GM19193 (cell line): ENCODE data around the gene RXRB.

Experiments used
- POLR2A ChIP-seq: IDR thresholded peaks from 4 replicates; pipeline ENCODE4 v1.6.1; 2011; ENCODE audit not compliant: insufficient read depth, insufficient read length; ENCODE audit errors: extremely low read depth

The RXRB gene

GRCh38 chr6:33192105-33192646 lies 8.3 kb downstream of the RXRB start, which contains the start of gene COL11A2:
Gene COL11A2, minus strand, starts transcription at chr6:33192467. Its CDS starts 227 bp downstream, at chr6:33192240.
- TF ChIP-seq POLR2A = no peak

DNA sequence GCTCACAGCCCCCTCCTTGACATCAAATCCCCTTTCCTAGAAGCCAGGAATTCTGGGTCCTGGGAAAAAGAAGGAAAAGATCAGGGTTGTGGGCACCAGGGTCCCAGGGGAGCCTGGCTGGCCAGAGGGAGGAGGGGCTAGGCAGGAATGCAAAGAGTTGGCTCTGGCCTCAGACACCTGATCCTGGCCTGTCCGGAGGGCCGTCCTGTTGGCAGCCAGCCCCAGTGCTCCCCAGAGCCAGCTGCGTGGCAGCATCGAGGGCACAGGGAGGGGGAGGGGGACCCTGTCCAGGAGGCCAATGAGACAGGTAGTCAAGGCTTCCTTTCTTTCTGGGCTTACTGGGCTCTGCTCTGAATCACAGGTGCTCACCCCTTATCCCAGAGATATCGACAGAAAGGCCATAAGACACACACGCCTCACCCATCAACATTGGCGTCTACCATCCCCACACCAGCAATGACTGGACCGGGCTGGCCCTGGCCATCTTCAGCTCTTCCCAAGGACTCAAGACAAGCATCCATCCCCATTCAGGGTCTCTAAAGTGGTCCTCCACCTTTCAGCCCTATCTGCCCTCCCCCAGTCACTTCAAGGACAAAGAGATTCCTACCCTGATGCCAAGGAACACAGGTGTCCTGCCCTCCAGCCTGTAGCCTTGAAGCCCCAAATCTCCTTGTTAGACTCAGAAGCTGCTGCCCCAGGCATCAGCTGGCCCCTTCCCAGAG lies 8.9 kb downstream of the RXRB start:
- TF ChIP-seq POLR2A = no peak

DNA sequence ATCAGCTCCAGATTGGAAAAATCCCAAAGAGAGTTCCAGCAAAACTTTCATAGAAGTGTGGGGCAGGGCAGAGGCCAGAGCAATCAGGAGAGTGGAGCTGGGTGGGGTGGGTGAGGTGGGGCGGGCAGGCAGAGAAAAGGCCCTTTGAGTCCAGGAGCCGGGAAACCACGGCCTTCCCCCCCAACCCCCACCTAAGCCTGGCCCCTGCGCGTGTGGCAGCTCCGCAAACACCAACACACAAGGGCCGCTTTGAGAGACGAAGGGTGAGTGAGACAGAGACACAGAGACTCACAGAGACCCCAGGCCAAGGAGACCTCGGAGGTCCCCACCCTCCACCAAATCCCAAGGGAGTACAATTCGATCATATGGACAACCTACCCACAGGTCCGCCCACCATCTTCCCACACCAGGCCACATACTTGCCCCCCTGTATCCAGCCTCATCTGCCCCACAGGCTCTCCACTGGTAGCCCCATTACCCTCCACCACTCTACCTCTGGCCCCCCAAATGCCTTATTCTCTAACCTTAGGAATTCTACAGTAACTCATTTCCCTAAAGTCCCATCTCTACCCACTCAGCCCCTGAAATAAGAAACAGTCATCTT lies 9.9 kb downstream of the RXRB start:
- no peak for TF ChIP-seq POLR2A

- TF ChIP-seq POLR2A = no peak
Observed at GRCh38 chr6:33189625-33190448, 10.6 kb downstream of the RXRB start.

- TF ChIP-seq POLR2A = no peak
Observed at GRCh38 chr6:33189164-33189563, 11.3 kb downstream of the RXRB start.

- no peak for TF ChIP-seq POLR2A
Observed at GRCh38 chr6:33187809-33188208, 12.7 kb downstream of the RXRB start.

DNA sequence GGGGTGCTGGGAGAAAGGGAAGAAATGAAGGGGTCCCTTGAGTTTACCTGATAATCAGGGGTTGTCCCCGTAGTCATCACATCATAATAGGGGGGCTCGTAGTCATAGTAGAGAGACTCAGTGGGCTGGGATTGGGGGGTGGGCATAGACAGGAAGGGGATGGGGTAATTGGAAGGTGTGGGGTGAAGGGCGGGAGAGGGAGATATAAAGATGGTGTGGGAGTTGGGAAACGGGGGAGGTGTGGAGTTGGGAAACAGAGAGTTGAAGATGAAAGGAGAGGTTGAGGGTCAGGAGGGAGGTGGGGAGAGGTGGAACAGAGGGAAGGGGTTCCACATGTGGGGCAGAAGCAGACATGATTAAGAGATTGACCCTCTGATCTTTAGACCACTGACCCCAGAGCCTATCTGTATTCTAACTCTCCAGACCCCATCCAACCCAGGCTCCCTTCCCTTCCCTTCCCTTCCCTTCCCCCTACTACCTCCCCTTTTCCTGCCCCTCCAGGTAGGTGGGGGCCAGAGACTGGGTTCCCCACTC lies 14.7 kb downstream of the RXRB start:
- TF ChIP-seq POLR2A = no peak

- TF ChIP-seq POLR2A = no peak
Observed at GRCh38 chr6:33185190-33185589, 15.3 kb downstream of the RXRB start.

DNA sequence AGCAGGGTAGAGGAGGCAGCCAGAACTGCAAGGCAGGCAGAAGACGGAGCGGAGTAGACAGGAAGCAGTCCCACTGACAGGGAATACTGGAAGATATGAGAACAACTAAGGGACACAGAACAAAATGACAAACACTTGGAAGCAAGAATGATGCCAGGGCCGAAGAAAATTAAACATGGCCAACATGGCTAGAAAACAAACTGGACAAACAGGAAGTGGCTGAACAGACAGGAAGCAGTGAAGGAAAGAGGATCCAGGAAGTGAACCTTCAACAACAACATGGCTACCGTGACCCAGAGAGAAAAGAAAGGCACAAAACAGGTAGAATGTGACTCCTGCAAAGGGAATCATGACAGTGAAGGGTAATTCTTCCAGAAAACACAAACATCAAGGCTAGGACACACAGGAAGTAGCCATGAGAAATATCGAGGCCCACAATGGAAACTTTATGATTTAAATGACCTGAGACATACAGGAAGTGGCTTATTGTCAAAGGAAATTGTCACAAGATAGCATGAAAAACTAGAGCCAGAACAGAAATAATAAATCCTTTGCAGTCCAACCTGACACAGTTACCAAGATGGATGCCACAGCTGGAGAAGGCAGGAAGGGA lies 17.3 kb downstream of the RXRB start:
- no peak for TF ChIP-seq POLR2A

GRCh38 chr6:33181141-33181540 lies 19.3 kb downstream of the RXRB start:
- TF ChIP-seq POLR2A = no peak

DNA sequence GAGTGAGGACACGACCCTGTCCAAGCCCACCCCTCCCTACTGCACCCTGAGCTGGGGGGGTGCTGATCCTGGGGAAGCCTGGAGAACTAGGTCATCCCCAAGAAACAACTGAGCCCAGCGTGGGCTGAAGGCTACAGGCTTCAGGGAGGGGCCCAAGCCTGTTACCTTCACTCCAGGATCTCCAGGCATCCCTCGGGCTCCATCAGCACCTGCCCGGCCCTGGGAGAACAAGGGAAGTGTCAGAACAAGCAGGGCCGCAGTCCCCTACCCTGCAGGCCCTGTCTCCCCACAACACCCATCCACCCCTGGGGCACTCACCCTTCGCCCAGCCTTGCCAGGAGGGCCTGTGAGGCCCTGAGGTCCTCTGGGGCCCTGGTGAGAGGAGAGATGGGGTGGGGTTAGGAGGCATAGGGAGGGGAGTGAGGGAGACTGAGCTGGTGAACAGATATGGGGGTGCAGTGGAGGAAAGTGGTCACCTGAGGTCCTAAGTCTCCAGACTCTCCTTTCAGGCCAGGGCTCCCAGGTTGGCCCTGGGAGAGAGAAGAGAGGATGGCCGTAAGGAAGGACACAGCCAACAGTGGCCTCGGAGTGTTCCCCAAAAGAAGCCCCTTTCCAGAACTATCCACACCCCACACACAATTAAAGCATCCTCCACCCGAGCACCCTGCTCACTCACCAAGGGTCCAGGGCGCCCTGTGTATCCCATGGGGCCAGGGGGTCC lies 21.6 kb downstream of the RXRB start:
- TF ChIP-seq POLR2A = no peak

GRCh38 chr6:33177552-33178446 lies 22.7 kb downstream of the RXRB start:
- TF ChIP-seq POLR2A = no peak

DNA sequence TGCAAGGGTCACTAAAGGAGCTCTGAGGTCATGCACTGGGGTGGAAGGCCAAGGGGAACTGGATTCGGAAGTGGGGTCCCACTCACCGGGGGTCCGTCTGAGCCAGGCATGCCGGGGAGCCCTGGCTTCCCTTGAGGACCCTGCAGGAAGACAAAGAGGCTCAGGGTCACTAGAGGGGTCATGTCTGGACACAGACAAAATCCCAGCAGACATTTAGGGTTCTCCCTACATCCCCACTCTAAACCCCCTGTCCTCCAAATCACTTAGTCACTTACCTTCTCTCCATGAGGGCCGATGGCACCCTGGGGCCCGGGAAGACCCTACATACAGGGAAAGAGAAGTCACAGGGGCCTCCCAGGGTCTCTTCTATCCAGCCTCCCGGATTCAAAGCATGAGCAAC lies 23.6 kb downstream of the RXRB start:
- TF ChIP-seq POLR2A = no peak

DNA sequence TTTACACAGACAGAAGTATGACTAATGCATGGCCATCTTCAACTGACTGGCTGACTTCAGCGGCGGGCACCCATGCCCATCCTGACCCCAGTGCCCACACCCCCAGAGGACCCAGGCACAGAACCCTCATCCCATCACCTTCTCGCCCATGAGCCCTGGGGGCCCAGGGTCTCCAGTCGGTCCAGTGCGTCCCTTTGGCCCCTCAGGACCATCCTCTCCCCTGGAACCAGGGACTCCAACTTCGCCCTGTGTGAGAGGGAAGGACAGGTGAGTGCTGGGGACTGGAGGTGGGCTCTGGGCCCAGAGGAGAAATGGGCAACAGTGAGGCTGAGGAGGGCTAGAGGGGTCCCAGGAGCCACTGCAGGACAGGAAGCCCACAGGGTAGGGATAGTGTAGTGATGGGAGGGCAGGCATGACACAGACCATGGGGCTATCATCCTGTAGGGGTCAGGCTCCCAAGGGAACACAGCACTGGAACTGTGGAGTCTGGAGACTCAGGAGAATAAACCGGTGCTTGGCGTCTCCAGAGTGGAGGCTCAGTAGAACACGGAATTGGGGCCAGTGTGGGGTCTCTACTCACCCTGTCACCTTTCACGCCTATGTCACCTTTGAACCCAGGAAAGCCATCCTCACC lies 24.9 kb downstream of the RXRB start:
- TF ChIP-seq POLR2A = no peak
